H1 (cell line): ENCODE measurements around the gene CD300C. TPM values are rescaled to one million over a fixed set of nuclear protein-coding genes. Genes with fewer than 3 reads are reported as not detected.

ENCODE experiments used
- CTCF ChIA-PET: fragments of 300-600 bp; sonication (Branson Sonifier 250); formaldehyde crosslinking; loops from one replicate; lab custom pipeline; 2021; ENCODE audit not compliant: partially characterized antibody; lab: Charles Lee
- POLR2A ChIA-PET: fragments of 300-600 bp; sonication (Branson Sonifier 250); formaldehyde crosslinking; loops from one replicate; lab custom pipeline; 2021; ENCODE audit warnings: inconsistent platforms; ENCODE audit not compliant: partially characterized antibody; lab: Charles Lee
- DNase-seq, 2 experiments: peaks; one replicate each; pipeline versions ENCODE4 v3.0.0 to v3.0.0-alpha.2; 2010 to 2022; ENCODE audit warnings: low spot score in 2 of 2, low read depth in 1 of 2, mixed read lengths in 1 of 2
- FAIRE-seq: peaks from 2 replicates; lab custom pipeline; 2011; peaks lifted over from hg19 to GRCh38; lab: Jason Lieb, UNC
- H2AFZ ChIP-seq: 2 replicates; pipeline ENCODE4 v1.8.1; 2012; ENCODE audit warnings: low read length, inconsistent platforms
- H2AK5ac ChIP-seq: 2 replicates; pipeline ENCODE4 v1.6.1; 2013; ENCODE audit warnings: low read depth, low read length
- H2BK120ac ChIP-seq: replicated peaks from 2 replicates; pipeline ENCODE3; 2013; ENCODE audit warnings: low read depth, low read length, inconsistent platforms
- H2BK12ac ChIP-seq: 2 replicates; pipeline ENCODE4 v1.6.1; 2013; ENCODE audit warnings: low read depth, low read length
- H2BK15ac ChIP-seq: 2 replicates; pipeline ENCODE4 v1.6.1; 2013; ENCODE audit warnings: low read length
- H2BK20ac ChIP-seq: 2 replicates; pipeline ENCODE4 v1.6.1; 2013; ENCODE audit warnings: low read length
- H2BK5ac ChIP-seq: 2 replicates; pipeline ENCODE4 v1.6.1; 2013; ENCODE audit warnings: low read depth, low read length
- H3K14ac ChIP-seq: 2 replicates; pipeline ENCODE4 v1.6.1; 2013; ENCODE audit warnings: inconsistent platforms; ENCODE audit not compliant: insufficient read length
- H3K18ac ChIP-seq: 2 replicates; pipeline ENCODE4 v1.6.1; 2013; ENCODE audit warnings: low read length; ENCODE audit errors: extremely low read depth
- H3K23ac ChIP-seq: 2 replicates; pipeline ENCODE4 v1.6.1; 2013; ENCODE audit warnings: inconsistent platforms; ENCODE audit not compliant: insufficient read length
- H3K23me2 ChIP-seq: 2 replicates; pipeline ENCODE4 v1.6.1; 2013; ENCODE audit warnings: low read depth, low read length
- H3K27ac ChIP-seq: 2 replicates; pipeline ENCODE4 v1.6.1; 2011; ENCODE audit warnings: low read depth, low read length, inconsistent platforms
- H3K27me3 ChIP-seq, 4 experiments: replicated peaks in 1 of 4; 1 replicate in 1 of 4; 2 replicates in 3 of 4; pipeline versions ENCODE4 v1.6.1 to v1.8.1; 2011 to 2013; ENCODE audit warnings: low read length in 3 of 4, mild to moderate bottlenecking in 3 of 4, inconsistent platforms in 2 of 4, mixed read lengths in 2 of 4, moderate library complexity in 1 of 4; ENCODE audit not compliant: control insufficient read depth in 3 of 4, insufficient read depth in 3 of 4; ENCODE audit errors: extremely low read depth in 1 of 4
- H3K36me3 ChIP-seq, 4 experiments: 2 replicates each; pipeline versions ENCODE4 v1.6.1 to v1.8.1; 2011 to 2013; ENCODE audit warnings: mild to moderate bottlenecking in 4 of 4, low read length in 3 of 4, moderate library complexity in 2 of 4, control low read depth in 1 of 4, inconsistent platforms in 1 of 4; ENCODE audit not compliant: insufficient read depth in 4 of 4, control insufficient read depth in 2 of 4
- H3K4ac ChIP-seq: replicated peaks from 2 replicates; pipeline ENCODE3; 2013; ENCODE audit warnings: low read length, low read depth, mixed read lengths, inconsistent platforms; ENCODE audit not compliant: insufficient read length
- H3K4me1 ChIP-seq, 4 experiments: replicated peaks in 1 of 4; 1 replicate in 1 of 4; 2 replicates in 3 of 4; pipeline versions ENCODE4 v1.6.1 to v1.8.1; 2011 to 2013; ENCODE audit warnings: low read length in 3 of 4, inconsistent platforms in 2 of 4, mixed read lengths in 1 of 4; ENCODE audit not compliant: insufficient read depth in 4 of 4, control insufficient read depth in 3 of 4
- H3K4me2 ChIP-seq, 2 experiments: 2 replicates each; pipeline versions ENCODE4 v1.6.1 to v1.8.1; 2011 to 2013; ENCODE audit warnings: low read depth in 2 of 2, low read length in 2 of 2, control low read depth in 1 of 2, inconsistent platforms in 1 of 2, mild to moderate bottlenecking in 1 of 2; ENCODE audit not compliant: insufficient read depth in 1 of 2
- H3K4me3 ChIP-seq, 4 experiments: fragments of 200-600, 300-600 bp in 1 of 4; sonication (generic), shearing (Covaris generic), sonication (Bioruptor Twin) in 1 of 4; 2 replicates each; pipeline versions ENCODE4 v1.5.1 to v1.8.1; 2011 to 2016; ENCODE audit warnings: low read length in 4 of 4, low read depth in 3 of 4, control low read depth in 2 of 4, inconsistent platforms in 2 of 4, mild to moderate bottlenecking in 2 of 4, mixed read lengths in 1 of 4, moderate library complexity in 1 of 4; ENCODE audit not compliant: insufficient read depth in 2 of 4; ENCODE audit errors: extremely low read depth in 1 of 4
- H3K56ac ChIP-seq: replicated peaks from 2 replicates; pipeline ENCODE3; 2013; ENCODE audit warnings: low read depth, mild to moderate bottlenecking, mixed read lengths, low read length, inconsistent platforms; ENCODE audit not compliant: insufficient read length
- H3K79me1 ChIP-seq: 2 replicates; pipeline ENCODE4 v1.6.1; 2013; ENCODE audit warnings: low read depth, low read length, control low read depth
- H3K79me2 ChIP-seq, 2 experiments: 2 replicates each; pipeline versions ENCODE4 v1.6.1 to v1.8.1; 2012 to 2013; ENCODE audit warnings: low read length in 2 of 2, mild to moderate bottlenecking in 2 of 2, inconsistent platforms in 1 of 2; ENCODE audit not compliant: insufficient read depth in 2 of 2, control insufficient read depth in 1 of 2
- H3K9ac ChIP-seq, 4 experiments: replicated peaks in 1 of 4; 1 replicate in 1 of 4; 2 replicates in 3 of 4; pipeline versions ENCODE4 v1.6.1 to v1.8.1; 2011 to 2013; ENCODE audit warnings: low read depth in 3 of 4, low read length in 3 of 4, control low read depth in 2 of 4, mild to moderate bottlenecking in 2 of 4, moderate library complexity in 2 of 4, inconsistent platforms in 1 of 4; ENCODE audit errors: extremely low read depth in 1 of 4
- H3K9me3 ChIP-seq, 2 experiments: 2 replicates each; pipeline versions ENCODE4 v1.6.1 to v1.8.1; 2012 to 2013; ENCODE audit warnings: mild to moderate bottlenecking in 2 of 2, moderate library complexity in 2 of 2, control low read depth in 1 of 2, inconsistent platforms in 1 of 2, low read depth in 1 of 2, low read length in 1 of 2, mixed read lengths in 1 of 2; ENCODE audit not compliant: insufficient read depth in 2 of 2
- H4K20me1 ChIP-seq, 2 experiments: replicated peaks in 1 of 2; 2 replicates each; pipeline versions ENCODE3 to v1.8.1; 2011 to 2013; ENCODE audit warnings: inconsistent platforms in 2 of 2, low read length in 2 of 2, mild to moderate bottlenecking in 1 of 2; ENCODE audit not compliant: insufficient read depth in 2 of 2, control insufficient read depth in 1 of 2
- H4K5ac ChIP-seq: 2 replicates; pipeline ENCODE4 v1.6.1; 2013; ENCODE audit warnings: low read length, low read depth, mixed read lengths, inconsistent platforms; ENCODE audit not compliant: insufficient read length
- H4K8ac ChIP-seq: 2 replicates; pipeline ENCODE4 v1.8.0; 2013; ENCODE audit warnings: mild to moderate bottlenecking, moderate library complexity, low read length, inconsistent platforms; ENCODE audit not compliant: insufficient read depth; ENCODE audit errors: extremely low read depth
- H4K91ac ChIP-seq: replicated peaks from 2 replicates; pipeline ENCODE3; 2013; ENCODE audit warnings: low read length, mixed read lengths, inconsistent platforms; ENCODE audit not compliant: insufficient read length
- CTBP2 ChIP-seq: IDR thresholded peaks from 2 replicates; pipeline ENCODE4 v1.7.0; 2011; ENCODE audit warnings: borderline replicate concordance, mild to moderate bottlenecking, moderate library complexity, mixed read lengths, low read length; ENCODE audit not compliant: insufficient read depth, insufficient read length
- FOSL1 ChIP-seq: IDR thresholded peaks from 2 replicates; pipeline ENCODE4 v1.6.1; 2011; ENCODE audit warnings: mild to moderate bottlenecking, low read depth, low read length, moderate library complexity; ENCODE audit not compliant: insufficient read depth
- POLR2A ChIP-seq, 2 experiments: IDR thresholded peaks; 1 replicate in 1 of 2; 2 replicates in 1 of 2; pipeline ENCODE4 v1.6.1; 2011; ENCODE audit warnings: low read depth in 2 of 2, low read length in 2 of 2, mild to moderate bottlenecking in 2 of 2; ENCODE audit errors: control extremely low read depth in 1 of 2
- RBBP5 ChIP-seq: IDR thresholded peaks from 2 replicates; pipeline ENCODE4 v1.7.1; 2012; ENCODE audit warnings: low read depth, mild to moderate bottlenecking, inconsistent platforms, low read length, moderate library complexity, borderline replicate concordance
- RNF2 ChIP-seq: fragments of 200-900, 300-1000 bp; sonication (generic); IDR thresholded peaks from 2 replicates; pipeline ENCODE4 v1.7.1; 2016; ENCODE audit warnings: borderline replicate concordance, low read depth, mild to moderate bottlenecking, antibody characterized with exemption, low read length; ENCODE audit not compliant: poor library complexity, severe bottlenecking; ENCODE audit errors: missing control alignments
- SIRT6 ChIP-seq: IDR thresholded peaks from one replicate; pipeline ENCODE4 v1.7.1; 2012; ENCODE audit warnings: low read length, inconsistent platforms
- ZNF274 ChIP-seq: IDR thresholded peaks from 2 replicates; pipeline ENCODE4 v1.7.0; 2012; ENCODE audit warnings: low read length, borderline replicate concordance; ENCODE audit errors: extremely low read depth
- WGBS, 2 experiments: shearing (Covaris generic) in 1 of 2; methylation state at CpG; one replicate each; pipeline versions ENCODE4 v1.1.6 to v1.1.7; 2013 to 2015; ENCODE audit warnings: low lambda C conversion rate in 2 of 2, mixed read lengths in 2 of 2, inconsistent platforms in 1 of 2, low coverage in 1 of 2, missing lambda C conversion rate in 1 of 2; ENCODE audit not compliant: insufficient replicate concordance in 2 of 2, insufficient coverage in 1 of 2, insufficient read length in 1 of 2; ENCODE audit errors: extremely low coverage in 1 of 2, missing lambda C conversion rate in 1 of 2; 5-methylcytosine and 5-hydroxymethylcytosine counted together
- polyA plus RNA-seq, 7 experiments: library from polyadenylated mRNA; depleted of rRNA in 3 of 7; stranded (reverse) in 5 of 7; unstranded in 2 of 7; fragments of >200 nt in 5 of 7; fragments of 200-250 nt in 2 of 7; gene quantifications; 1 replicate in 5 of 7; 2 replicates in 1 of 7; 4 replicates in 1 of 7; pipeline versions ENCODE4 v1.2.1 to v1.2.3, GENCODE V29; 2011 to 2013; ENCODE audit warnings: missing spikeins in 2 of 7, mixed read lengths in 2 of 7
- total RNA-seq: library from RNA; stranded (reverse); fragmentation: NEBNext Ultra II Directional; extraction: Animal tissue kit (Norgen Biotek cat#: 25700); gene quantifications from 2 replicates; pipeline ENCODE4 v1.2.1, GENCODE V29; 2021
- TF ChIP-seq, protein P1 (sequence below): IDR thresholded peaks from 2 replicates; pipeline ENCODE4 v1.6.1; 2011; ENCODE audit warnings: low read depth, mild to moderate bottlenecking, low read length; ENCODE audit not compliant: insufficient read depth

The CD300C gene
- total and polyA plus RNA-seq, 2 of the 8 experiments (the other 6 are each of a cell fraction or from before 2014, with no cell fraction given) = not detected

DNA sequence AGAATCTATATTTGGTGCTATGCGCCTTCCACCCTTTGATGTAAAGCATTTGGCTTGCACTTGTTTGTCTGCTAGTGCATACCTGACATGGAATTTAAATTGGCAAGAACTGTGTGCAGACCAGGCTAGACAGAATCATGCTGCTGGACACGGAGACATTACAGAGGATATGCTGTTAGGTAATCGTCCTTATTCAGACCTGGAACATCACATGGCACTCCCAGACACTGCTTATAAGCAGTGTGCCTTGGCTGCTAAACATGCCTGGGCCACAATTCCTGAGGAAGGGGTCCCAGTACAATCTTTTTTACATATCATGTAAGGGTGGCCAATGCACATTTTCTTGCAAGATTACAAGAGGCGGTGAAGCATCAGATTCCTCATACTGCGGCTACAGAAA lies 39.8 kb upstream of the CD300C start:
- H3K4ac ChIP-seq = no peak overlapping the region
- H3K79me1 ChIP-seq = no peaks in the 10 kb centered on the region
- H3K36me3 ChIP-seq = no peaks in the 10 kb centered on the region
- no peak overlapping the region for H2BK20ac ChIP-seq
- ChIA-PET POLR2A (no interaction called here), CTCF (interaction anchor here (1.0 kb wide), 1 partner anchor 19 kb away, joined by 3 read pairs; the partner anchor contains the start of gene CD300H)
- H3K27ac ChIP-seq = no peak overlapping the region
- peaks cover 0 to 1% (median 0%) of the 10 kb centered on the region in 4 experiments; a peak in 2 of 7 replicates for H3K27me3 ChIP-seq
- no peak for FAIRE-seq
- H3K79me2 ChIP-seq = no peaks in the 10 kb centered on the region
- no peak overlapping the region for H2BK5ac ChIP-seq
- no peaks in the 10 kb centered on the region for H3K23me2 ChIP-seq
- H4K8ac ChIP-seq = no peak overlapping the region
- H3K4me3 ChIP-seq = no peak overlapping the region
- no peak overlapping the region for H2AK5ac ChIP-seq
- H3K4me1 ChIP-seq = no peaks in the 10 kb centered on the region
- H4K20me1 ChIP-seq = no peaks in the 10 kb centered on the region
- H3K56ac ChIP-seq = no peak overlapping the region
- H3K4me2 ChIP-seq = no peak overlapping the region
- no peaks in the 10 kb centered on the region for H3K9me3 ChIP-seq
- TF ChIP-seq ZNF274 = no peak
- TF ChIP-seq POLR2A (IDR thresholded peaks at IDR 0.05; ENCODE audit: control extremely low read depth in 1 of 2, low read depth in 2 of 2, low read length in 2 of 2) = no peak
- TF ChIP-seq, protein P1, sequence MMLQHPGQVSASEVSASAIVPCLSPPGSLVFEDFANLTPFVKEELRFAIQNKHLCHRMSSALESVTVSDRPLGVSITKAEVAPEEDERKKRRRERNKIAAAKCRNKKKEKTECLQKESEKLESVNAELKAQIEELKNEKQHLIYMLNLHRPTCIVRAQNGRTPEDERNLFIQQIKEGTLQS = no peak
- no peak for TF ChIP-seq FOSL1
- TF ChIP-seq SIRT6 = no peak
- no peak for TF ChIP-seq CTBP2
- no peak for TF ChIP-seq RNF2
- TF ChIP-seq RBBP5 = no peak
- no peak overlapping the region for H4K5ac ChIP-seq
- no peak overlapping the region for H3K14ac ChIP-seq
- H2AFZ ChIP-seq = no peak overlapping the region
- no peak overlapping the region for H3K18ac ChIP-seq
- WGBS, 2 experiments = 93% methylated on average over 5 of the region's 5 CpGs; no CpG with 5 or more reads in 1 of the 2 experiments
- no peak for DNase-seq
- H3K9ac ChIP-seq = no peak overlapping the region
- H2BK12ac ChIP-seq = no peak overlapping the region
- H2BK15ac ChIP-seq = no peak overlapping the region
- H2BK120ac ChIP-seq = no peak overlapping the region
- no peak overlapping the region for H3K23ac ChIP-seq
- H4K91ac ChIP-seq = no peak overlapping the region
